ENCODE data around the gene PGBD1.

PGBD1 gene, protein sequence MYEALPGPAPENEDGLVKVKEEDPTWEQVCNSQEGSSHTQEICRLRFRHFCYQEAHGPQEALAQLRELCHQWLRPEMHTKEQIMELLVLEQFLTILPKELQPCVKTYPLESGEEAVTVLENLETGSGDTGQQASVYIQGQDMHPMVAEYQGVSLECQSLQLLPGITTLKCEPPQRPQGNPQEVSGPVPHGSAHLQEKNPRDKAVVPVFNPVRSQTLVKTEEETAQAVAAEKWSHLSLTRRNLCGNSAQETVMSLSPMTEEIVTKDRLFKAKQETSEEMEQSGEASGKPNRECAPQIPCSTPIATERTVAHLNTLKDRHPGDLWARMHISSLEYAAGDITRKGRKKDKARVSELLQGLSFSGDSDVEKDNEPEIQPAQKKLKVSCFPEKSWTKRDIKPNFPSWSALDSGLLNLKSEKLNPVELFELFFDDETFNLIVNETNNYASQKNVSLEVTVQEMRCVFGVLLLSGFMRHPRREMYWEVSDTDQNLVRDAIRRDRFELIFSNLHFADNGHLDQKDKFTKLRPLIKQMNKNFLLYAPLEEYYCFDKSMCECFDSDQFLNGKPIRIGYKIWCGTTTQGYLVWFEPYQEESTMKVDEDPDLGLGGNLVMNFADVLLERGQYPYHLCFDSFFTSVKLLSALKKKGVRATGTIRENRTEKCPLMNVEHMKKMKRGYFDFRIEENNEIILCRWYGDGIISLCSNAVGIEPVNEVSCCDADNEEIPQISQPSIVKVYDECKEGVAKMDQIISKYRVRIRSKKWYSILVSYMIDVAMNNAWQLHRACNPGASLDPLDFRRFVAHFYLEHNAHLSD

DNA sequence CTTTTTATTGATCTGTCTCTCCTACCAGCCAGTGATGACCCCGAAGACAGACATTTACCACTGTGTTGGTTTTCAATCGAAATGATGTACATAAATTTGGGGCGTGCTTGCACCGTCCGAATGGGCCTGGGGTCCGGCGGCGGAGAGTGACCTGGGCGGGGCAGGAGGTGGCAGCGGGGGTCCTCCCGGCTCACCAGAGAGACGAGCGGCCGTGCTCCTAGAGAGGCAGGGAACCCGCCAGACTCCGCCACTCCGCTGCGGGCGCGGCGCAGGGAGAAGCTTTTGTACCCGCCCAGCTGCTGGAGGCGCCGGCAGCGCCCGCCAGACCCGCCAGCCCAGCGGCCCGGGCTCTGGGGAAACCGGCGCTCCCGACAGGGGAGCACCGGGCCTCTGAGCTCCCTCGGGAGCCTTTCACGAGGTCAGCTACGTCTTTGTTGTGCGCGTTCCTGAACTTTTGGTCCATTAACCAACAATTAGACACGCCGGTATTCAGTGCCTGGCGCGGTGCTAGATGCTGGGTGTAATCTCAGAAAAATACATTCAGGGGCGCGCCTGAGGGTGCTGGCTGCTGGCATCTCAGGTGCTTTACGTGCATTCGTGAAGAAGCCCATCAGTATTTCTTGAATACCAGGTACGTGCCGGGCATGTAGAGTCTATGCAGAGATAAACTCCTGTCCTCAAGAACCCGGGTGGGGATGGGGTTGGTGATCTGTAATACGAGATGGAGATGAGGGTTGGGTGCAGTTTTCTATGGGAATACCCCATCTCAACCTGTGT lies at the start of gene PGBD1:
PGBD1 (plus strand) TSS at position 285 of the 777 bp plus-strand sequence. CDS start 2,242 bp downstream, outside the sequence.
- no peak for FAIRE-seq

GRCh38 chr6:28232785-28233184 lies 48.6 kb upstream of the PGBD1 start:
- FAIRE-seq = no peak

GRCh38 chr6:28235912-28236452 lies 45.4 kb upstream of the PGBD1 start:
- FAIRE-seq = no peak

- FAIRE-seq = no peak
Measured at GRCh38 chr6:28239636-28240035, 41.7 kb upstream of the PGBD1 start.

- FAIRE-seq = no peak
Measured at GRCh38 chr6:28240471-28240870, 40.9 kb upstream of the PGBD1 start.

DNA sequence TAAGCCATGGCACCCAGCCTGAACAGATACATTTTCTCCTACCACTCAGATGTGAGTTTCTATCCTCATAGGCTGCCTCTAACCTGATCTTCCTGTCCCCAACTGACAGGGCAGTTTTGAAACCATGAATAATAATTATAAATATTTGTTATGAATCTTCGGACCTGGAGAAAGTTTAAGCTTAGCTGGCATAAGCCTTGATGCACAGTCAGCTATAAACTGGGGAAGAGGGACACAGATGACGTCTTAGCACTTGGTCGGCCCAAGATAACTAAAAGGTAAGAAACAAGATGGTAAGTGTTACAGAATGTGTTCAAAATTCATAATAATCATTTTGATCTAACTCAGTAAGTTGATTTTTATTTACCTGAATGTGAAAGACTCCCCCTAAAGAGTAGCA lies 37.4 kb upstream of the PGBD1 start:
- no peak for FAIRE-seq

DNA sequence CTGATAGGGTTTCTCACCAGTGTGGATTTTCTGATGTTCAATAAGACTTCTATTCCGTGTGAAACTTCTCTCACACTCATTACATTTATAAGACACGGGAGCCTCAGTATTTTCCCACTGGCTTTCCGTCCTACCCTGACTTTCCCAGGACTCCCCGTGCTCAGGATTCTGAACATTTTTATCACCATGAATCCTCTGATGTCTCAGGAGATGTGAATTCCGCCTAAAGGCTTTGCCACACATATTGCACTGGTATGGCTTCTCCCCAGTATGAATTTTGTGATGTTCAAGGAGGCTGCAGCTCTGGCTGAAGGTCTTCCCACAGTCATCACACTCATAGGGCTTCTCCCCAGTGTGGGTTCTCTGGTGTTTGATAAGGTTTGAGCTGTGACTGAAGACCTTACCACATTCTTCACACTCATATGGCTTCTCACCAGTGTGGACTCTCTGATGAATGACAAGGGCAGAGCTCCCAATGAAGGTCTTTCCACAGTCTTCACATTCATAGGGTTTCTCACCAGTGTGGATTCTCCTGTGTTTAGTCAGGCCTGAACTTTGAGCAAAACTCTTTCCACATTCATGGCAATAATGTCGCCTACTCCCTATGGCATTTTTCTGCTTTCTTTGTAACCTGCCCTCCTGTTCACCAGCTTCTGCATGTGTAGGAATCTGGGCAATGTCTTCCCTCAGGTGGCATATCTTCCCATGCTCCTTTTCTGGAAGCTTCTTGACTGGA lies 36.0 kb upstream of the PGBD1 start:
- FAIRE-seq = no peak

GRCh38 chr6:28248916-28249315 lies 32.5 kb upstream of the PGBD1 start:
- no peak for FAIRE-seq

DNA sequence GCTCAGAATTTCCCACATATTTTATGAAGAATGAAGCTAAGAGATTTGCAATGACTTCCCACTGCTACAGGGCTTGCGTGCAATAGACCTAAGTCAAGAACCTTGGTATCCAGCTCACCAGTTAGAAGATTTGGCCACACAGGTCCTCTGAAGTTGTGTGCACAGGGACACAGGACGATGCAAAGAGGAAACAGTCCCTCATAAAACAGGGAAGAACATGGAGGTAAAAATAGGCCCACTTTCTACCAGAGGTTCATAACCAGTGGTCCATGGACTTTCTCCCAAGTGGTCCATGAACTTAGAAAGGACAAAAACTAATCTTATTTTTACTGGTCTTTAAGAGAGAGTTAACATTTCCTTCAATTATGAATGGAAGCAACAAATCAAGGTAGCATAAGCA lies 30.6 kb upstream of the PGBD1 start:
- no peak for FAIRE-seq

- FAIRE-seq = no peak
Measured at GRCh38 chr6:28251661-28252008, 29.7 kb upstream of the PGBD1 start.

GRCh38 chr6:28252009-28252975 lies 29.1 kb upstream of the PGBD1 start, which contains the start of gene ZKSCAN4:
Gene ZKSCAN4, minus strand, starts transcription at chr6:28252269. Its CDS starts 289 bp downstream, at chr6:28251980.
- FAIRE-seq = no peak

DNA sequence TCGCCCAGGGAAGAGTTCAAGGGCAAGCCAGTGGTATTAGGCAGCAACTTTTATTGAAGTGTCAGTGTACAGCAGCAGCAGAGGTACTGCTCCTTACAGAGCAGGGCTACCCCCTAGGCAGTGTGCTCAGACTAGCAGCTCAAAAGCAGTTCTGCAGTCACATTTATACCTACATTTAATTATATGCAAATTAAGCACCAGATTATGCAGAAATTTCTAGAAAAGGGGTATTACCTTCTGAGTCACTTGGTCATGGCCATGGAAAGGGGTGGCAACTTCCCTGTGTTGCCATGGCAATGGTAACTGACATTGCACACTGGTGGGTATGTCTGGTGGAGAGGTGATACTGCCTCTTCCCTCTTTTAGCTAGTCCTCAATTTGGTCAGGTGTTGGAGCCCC lies 27.3 kb upstream of the PGBD1 start:
- FAIRE-seq = no peak

- FAIRE-seq = no peak
Measured at GRCh38 chr6:28257042-28257441, 24.3 kb upstream of the PGBD1 start.

DNA sequence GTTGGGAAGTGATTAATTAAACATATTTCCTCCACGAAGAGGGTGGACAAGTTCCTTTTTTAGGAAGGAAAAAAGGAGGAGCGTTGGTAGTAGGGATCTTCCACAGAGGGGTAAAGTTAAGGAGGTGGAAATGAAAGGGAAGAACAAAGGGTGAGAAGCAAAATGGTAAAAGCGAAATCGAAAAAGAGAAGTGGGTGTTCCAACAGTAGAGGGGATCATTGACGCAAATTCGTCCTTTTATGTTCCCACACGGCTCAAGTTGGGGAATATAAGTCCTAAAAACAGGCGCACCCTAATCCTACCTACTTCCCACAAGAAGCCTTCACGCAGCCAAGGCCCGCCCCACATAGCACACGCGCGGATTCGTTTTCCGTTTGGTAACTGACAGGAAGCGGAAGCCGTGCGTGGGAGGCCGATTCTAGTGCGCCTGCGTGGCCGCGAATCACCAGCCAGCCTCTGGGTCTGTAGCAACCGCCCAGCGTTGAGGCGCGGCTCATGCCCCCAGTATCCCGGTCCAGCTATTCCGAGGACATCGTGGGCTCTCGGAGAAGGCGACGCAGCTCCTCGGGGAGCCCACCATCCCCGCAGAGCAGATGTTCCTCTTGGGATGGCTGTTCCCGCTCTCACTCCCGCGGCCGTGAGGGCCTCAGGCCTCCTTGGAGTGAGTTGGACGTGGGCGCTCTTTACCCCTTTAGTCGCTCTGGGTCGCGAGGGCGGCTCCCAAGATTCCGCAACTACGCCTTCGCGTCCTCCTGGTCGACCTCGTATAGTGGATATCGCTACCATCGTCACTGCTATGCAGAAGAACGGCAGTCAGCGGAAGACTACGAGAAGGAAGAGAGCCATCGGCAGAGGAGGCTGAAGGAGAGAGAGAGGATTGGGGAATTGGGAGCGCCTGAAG lies 22.2 kb upstream of the PGBD1 start, which contains the start of gene NKAPL:
NKAPL (plus strand) TSS at position 421 of the 901 bp plus-strand sequence; CDS start at position 496, 75 bp downstream.
- no peak for FAIRE-seq

DNA sequence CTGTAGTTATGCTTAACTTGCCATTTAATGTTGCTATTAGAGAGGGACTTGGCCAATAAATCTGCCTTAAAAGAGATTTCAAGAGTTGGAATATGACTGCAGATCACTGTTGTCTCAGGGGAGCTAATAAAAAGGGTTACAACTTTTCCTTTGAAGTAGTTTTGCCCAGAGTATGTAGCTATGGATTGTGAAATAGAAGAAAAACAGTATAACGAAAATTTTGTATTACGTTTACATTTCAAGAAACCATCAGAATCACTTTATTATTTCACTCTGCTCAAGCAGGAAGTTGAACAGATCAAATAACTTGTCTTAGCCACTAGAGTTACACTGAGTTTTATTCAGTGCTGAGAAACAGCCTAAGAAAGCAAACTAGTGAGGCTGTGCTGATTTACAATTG lies 17.4 kb upstream of the PGBD1 start:
- no peak for FAIRE-seq

DNA sequence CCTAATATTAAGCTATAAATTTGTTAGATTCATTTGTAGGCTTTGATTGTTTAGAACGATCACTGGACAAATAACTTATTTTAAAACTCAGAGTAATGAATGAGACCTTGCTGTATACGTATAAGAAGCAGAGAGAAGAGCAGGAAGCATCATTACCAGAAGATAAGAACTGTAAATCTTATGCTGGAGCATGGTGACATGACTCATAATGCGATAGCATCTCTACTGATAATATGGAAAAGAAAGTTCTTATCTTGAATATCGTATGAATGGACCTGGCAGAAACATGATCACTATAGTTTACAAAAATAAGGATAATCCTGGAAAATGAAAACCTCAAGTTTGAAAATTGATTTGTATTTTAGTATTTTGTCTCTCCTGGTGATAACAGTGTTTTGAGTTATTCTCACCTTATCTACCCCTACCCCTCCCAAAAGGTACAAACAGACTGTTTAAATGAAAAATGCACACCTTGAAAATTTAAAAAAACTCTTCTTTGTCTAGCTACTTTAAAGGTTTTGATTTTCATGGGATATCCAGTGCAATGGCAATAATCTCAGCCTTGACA lies 16.5 kb upstream of the PGBD1 start:
- no peak for FAIRE-seq

DNA sequence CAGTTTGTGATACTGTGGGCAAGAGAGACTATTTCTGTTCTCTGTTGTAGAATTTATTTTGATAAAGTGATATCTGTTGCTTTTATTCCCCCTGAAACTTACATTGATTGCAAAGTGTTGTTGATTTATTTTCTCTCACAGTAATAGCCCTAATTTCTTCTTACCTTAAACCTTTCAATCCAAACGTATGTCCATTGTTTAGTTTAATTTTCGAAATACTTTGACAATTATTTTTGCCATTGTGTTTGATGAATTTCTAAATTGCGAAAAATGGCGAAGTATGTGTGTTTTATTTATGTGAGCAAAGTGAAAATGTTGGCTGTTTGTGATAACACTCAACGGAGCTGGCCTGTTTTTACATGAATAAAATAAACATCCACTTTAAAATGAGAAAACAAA lies 14.8 kb upstream of the PGBD1 start:
- FAIRE-seq = no peak

DNA sequence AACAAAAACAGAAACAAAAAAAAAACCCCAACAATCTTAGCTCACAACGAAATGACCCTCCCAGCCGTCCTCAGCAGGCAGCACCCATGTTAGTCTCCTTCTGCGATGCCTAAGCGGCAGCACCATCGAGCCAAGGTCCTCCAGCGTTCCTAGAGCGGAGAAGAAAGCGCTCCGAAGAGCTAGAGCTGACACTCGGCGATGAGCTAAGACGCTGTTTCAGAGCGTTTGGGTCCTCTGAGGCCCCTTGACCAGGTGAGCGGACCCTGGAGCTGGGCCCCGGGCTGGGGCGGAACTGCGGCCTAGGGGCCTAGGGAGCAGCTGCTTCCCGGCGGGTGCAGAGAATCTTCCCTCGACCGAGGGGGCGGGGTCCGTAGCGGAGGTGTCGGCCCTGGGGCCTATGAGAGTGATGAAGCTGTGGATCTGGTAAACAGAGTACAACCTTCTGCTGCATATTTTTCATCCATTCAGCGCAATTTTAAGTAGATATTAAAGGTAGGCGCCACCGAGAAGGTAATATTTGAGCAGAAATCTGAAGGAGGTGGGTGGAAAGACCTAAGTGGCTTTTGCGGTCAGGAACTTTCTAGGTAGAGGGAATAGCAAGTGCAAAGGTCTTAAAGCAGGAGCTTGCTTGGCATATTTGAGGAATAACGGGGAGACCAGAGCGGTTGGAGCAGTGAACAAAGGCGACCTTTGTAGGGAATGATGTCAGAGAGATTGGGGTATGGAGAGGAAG lies 14.2 kb upstream of the PGBD1 start, which contains the start of gene ZSCAN26:
ZSCAN26 (plus strand) TSS at position 182 of the 733 bp plus-strand sequence. CDS start 4,777 bp downstream, outside the sequence.
- peak; percentile 81 for FAIRE-seq

Measured in endometrium (tissue), 2 donors.